ENCODE measurements around the gene DISP1.

DISP1 gene

GRCh38 chr1:222852326-222852725 is 37.5 kb downstream of the DISP1 start:
- no peaks in the 10 kb centered on the region for H3K27me3 ChIP-seq (ENCODE audit: control insufficient read depth in 2 of 2, insufficient read depth in 2 of 2, low read length in 2 of 2)
- no peak overlapping the region for H3K4me3 ChIP-seq (ENCODE audit: low read length in 2 of 2)
- no peaks in the 10 kb centered on the region for H3K9me3 ChIP-seq (ENCODE audit: control insufficient read depth in 2 of 2, low read length in 2 of 2)
- H3K4me1 ChIP-seq (ENCODE audit: control insufficient read depth in 2 of 2, insufficient read depth in 2 of 2, low read length in 2 of 2) = no peaks in the 10 kb centered on the region
- H3K36me3 ChIP-seq (ENCODE audit: control insufficient read depth in 2 of 2, insufficient read depth in 2 of 2, low read length in 2 of 2) = no peaks in the 10 kb centered on the region
- H3K9ac ChIP-seq (ENCODE audit: low read depth in 1 of 2, low read length in 2 of 2) = no peak overlapping the region
- H3K27ac ChIP-seq (ENCODE audit: low read depth in 2 of 2, low read length in 2 of 2) = no peak overlapping the region

DNA sequence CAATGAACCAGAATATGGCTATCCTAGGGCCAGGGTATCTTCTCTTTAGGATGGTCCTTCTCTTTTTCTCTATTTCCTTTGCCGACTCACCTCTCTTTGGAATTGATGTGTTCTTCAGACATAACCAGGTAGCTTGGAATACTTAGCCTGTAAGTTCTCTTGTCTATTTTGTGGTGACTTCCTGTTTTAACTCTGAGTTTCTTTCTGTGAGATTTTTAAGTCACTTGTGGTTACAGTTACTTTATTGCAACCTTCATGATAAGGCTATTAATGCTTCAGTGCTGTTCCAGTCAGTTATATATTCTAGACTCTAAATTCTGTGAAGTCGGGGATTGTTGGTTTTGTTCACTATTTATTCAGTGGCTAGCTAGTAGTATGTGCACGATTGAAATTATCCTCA is 46.2 kb downstream of the DISP1 start:
- H3K9ac ChIP-seq (ENCODE audit: low read depth in 1 of 2, low read length in 2 of 2) = no peak overlapping the region
- no peaks in the 10 kb centered on the region for H3K4me1 ChIP-seq (ENCODE audit: control insufficient read depth in 2 of 2, insufficient read depth in 2 of 2, low read length in 2 of 2)
- H3K9me3 ChIP-seq (ENCODE audit: control insufficient read depth in 2 of 2, low read length in 2 of 2) = no peaks in the 10 kb centered on the region
- no peak overlapping the region for H3K27ac ChIP-seq (ENCODE audit: low read depth in 2 of 2, low read length in 2 of 2)
- H3K27me3 ChIP-seq (ENCODE audit: control insufficient read depth in 2 of 2, insufficient read depth in 2 of 2, low read length in 2 of 2) = no peaks in the 10 kb centered on the region
- no peak overlapping the region for H3K4me3 ChIP-seq (ENCODE audit: low read length in 2 of 2)
- H3K36me3 ChIP-seq (ENCODE audit: control insufficient read depth in 2 of 2, insufficient read depth in 2 of 2, low read length in 2 of 2) = no peaks in the 10 kb centered on the region
